B cell (primary cell): Measurements from ENCODE around the gene RUNDC3A. TPM values are rescaled to one million over a fixed set of nuclear protein-coding genes. Genes with fewer than 3 reads are reported as not detected.

Experiments
- ATAC-seq: fragments of 200-7000 bp; cut with Tn5 transposase; one replicate; pipeline ENCODE4 v1.10.0; 2021; ENCODE audit warnings: low read depth, mild to moderate bottlenecking, moderate number of reproducible peaks, moderate library complexity
- CTCF ChIA-PET: fragments of 350-600 bp; sonication (Branson Sonifier 250); formaldehyde crosslinking; loops from one replicate; lab custom pipeline; 2021; ENCODE audit warnings: antibody characterized with exemption, inconsistent platforms; lab: Charles Lee
- POLR2A ChIA-PET: fragments of 350-600 bp; sonication (Branson Sonifier 250); formaldehyde crosslinking; loops from one replicate; lab custom pipeline; 2021; ENCODE audit warnings: antibody characterized with exemption; lab: Charles Lee
- DNase-seq: peaks from one replicate; pipeline ENCODE4 v3.0.0; 2013
- H2AFZ ChIP-seq: 2 replicates; pipeline ENCODE4 v1.6.1; 2012; ENCODE audit warnings: mild to moderate bottlenecking, low read depth, low read length; ENCODE audit not compliant: insufficient read depth, poor library complexity, severe bottlenecking
- H3K27ac ChIP-seq, 2 donors: 1 replicate in 1 of 2; 2 replicates in 1 of 2; pipeline ENCODE4 v1.5.1; 2012 to 2013; ENCODE audit warnings: low read length in 2 of 2, mild to moderate bottlenecking in 2 of 2, moderate library complexity in 1 of 2
- H3K27me3 ChIP-seq, 4 experiments: fragments of 200-600 bp in 1 of 4; sonication (generic) in 1 of 4; replicated peaks in 1 of 4; 1 replicate in 2 of 4; 2 replicates in 2 of 4; pipeline versions ENCODE4 v1.6.1 to v1.7.0; 2013 to 2016; ENCODE audit warnings: low read length in 3 of 4, mild to moderate bottlenecking in 2 of 4, mixed read lengths in 1 of 4, moderate library complexity in 1 of 4; ENCODE audit not compliant: insufficient read depth in 4 of 4, control insufficient read depth in 3 of 4; ENCODE audit errors: control extremely low read depth in 1 of 4
- H3K36me3 ChIP-seq, 2 experiments: replicated peaks in 1 of 2; 1 replicate in 1 of 2; 2 replicates in 1 of 2; pipeline versions ENCODE4 v1.6.1 to v1.7.1; 2013; ENCODE audit warnings: low read length in 1 of 2; ENCODE audit not compliant: insufficient read depth in 2 of 2, control insufficient read depth in 1 of 2; ENCODE audit errors: control extremely low read depth in 1 of 2, extremely low read depth in 1 of 2
- H3K4me1 ChIP-seq, 2 donors: fragments of 200-600 bp in 1 of 2; sonication (generic) in 1 of 2; 1 replicate in 1 of 2; 2 replicates in 1 of 2; pipeline versions ENCODE4 v1.5.1 to v1.6.1; 2013 to 2017; ENCODE audit warnings: low read length in 2 of 2; ENCODE audit not compliant: control insufficient read depth in 2 of 2, insufficient read depth in 2 of 2
- H3K4me2 ChIP-seq: replicated peaks from 2 replicates; pipeline ENCODE3; 2012; ENCODE audit warnings: mild to moderate bottlenecking, low read depth, low read length; ENCODE audit not compliant: poor library complexity, severe bottlenecking
- H3K4me3 ChIP-seq, 5 experiments: fragments of 200-600 bp in 1 of 5; sonication (generic) in 1 of 5; 1 replicate in 3 of 5; 2 replicates in 2 of 5; pipeline versions ENCODE4 v1.5.1 to v1.7.0; 2011 to 2016; ENCODE audit warnings: low read length in 4 of 5, mild to moderate bottlenecking in 4 of 5, low read depth in 2 of 5, control low read depth in 1 of 5, moderate library complexity in 1 of 5; ENCODE audit not compliant: insufficient read depth in 1 of 5; ENCODE audit errors: control extremely low read depth in 1 of 5, extremely low read depth in 1 of 5
- H3K79me2 ChIP-seq: fragments of 200-600 bp; sonication (generic); one replicate; pipeline ENCODE4 v1.6.0; 2016; ENCODE audit warnings: low read length; ENCODE audit not compliant: control insufficient read depth, insufficient read depth
- H3K9ac ChIP-seq: fragments of 200-600 bp; sonication (generic); 2 replicates; pipeline ENCODE4 v1.6.1; 2017; ENCODE audit warnings: mild to moderate bottlenecking, low read length, moderate library complexity
- H3K9me3 ChIP-seq, 3 donors: one replicate each; pipeline versions ENCODE4 v1.6.1 to v1.7.1; 2013; ENCODE audit warnings: low read length in 2 of 3; ENCODE audit not compliant: control insufficient read depth in 2 of 3, insufficient read depth in 1 of 3; ENCODE audit errors: control extremely low read depth in 1 of 3
- H4K20me1 ChIP-seq: 2 replicates; pipeline ENCODE4 v1.6.0; 2012; ENCODE audit warnings: mild to moderate bottlenecking, low read length; ENCODE audit not compliant: insufficient read depth, control insufficient read depth, poor library complexity, severe bottlenecking
- H3K27ac Mint-ChIP-seq: one replicate; pipeline ENCODE4 v1.8.0; 2021; ENCODE audit warnings: mixed read lengths
- H3K27me3 Mint-ChIP-seq: one replicate; pipeline ENCODE4 v1.8.0; 2021; ENCODE audit warnings: mixed read lengths
- H3K4me1 Mint-ChIP-seq: one replicate; pipeline ENCODE4 v1.8.0; 2021; ENCODE audit warnings: mixed read lengths
- H3K4me3 Mint-ChIP-seq: one replicate; pipeline ENCODE4 v1.8.0; 2021; ENCODE audit warnings: mixed read lengths
- H3K9me3 Mint-ChIP-seq: one replicate; pipeline ENCODE4 v1.8.0; 2022; ENCODE audit warnings: mixed read lengths; ENCODE audit not compliant: insufficient read depth
- CTCF ChIP-seq: fragments of 200-600 bp; IDR thresholded peaks from one replicate; pipeline ENCODE4 v1.8.0; 2022; ENCODE audit warnings: antibody characterized with exemption, mild to moderate bottlenecking
- EZH2 ChIP-seq: IDR thresholded peaks from 2 replicates; pipeline ENCODE4 v1.6.1; 2012; ENCODE audit warnings: borderline replicate concordance, low read depth, mild to moderate bottlenecking, moderate library complexity, low read length; ENCODE audit not compliant: insufficient read depth, poor library complexity, severe bottlenecking
- WGBS: methylation state at CpG from one replicate; pipeline ENCODE4 v1.1.5; 2013; ENCODE audit warnings: missing lambda C conversion rate; ENCODE audit not compliant: insufficient coverage; 5-methylcytosine and 5-hydroxymethylcytosine counted together
- intact Hi-C: fragments of 100-400 bp; cut with micrococcal nuclease; formaldehyde crosslinking; loops from one replicate; pipeline ENCODE4 v1.10.0; 2022
- polyA plus RNA-seq: library from polyadenylated mRNA; depleted of rRNA; stranded (reverse); fragments of >200 nt; gene quantifications from 2 replicates; pipeline ENCODE4 v1.2.3, GENCODE V29; 2012
- total RNA-seq, 2 donors: library from RNA; stranded (reverse); fragments of 120-200 nt in 1 of 2; gene quantifications; 1 replicate in 1 of 2; 2 replicates in 1 of 2; pipeline versions ENCODE4 v1.2.3 to v1.2.4, GENCODE V29; 2013 to 2022

Gene RUNDC3A
- total and polyA plus RNA-seq, 2 donors (not counting 1 experiment from before 2014, with no cell fraction given) = 0.19 TPM; not detected in 1

GRCh38 chr17:44267165-44267455, 41.3 kb upstream of the RUNDC3A start:
- no peaks in the 10 kb centered on the region for H3K36me3 ChIP-seq
- H3K4me2 ChIP-seq = no peak overlapping the region
- Mint-ChIP-seq H3K27me3 (peaks cover 3% of the 10 kb centered on the region), H3K9me3 (no peaks in the 10 kb centered on the region), H3K27ac (no peak overlapping the region), H3K4me1 (no peaks in the 10 kb centered on the region), H3K4me3 (no peak overlapping the region)
- no peak overlapping the region for H3K27ac ChIP-seq
- ChIA-PET CTCF (interaction anchor here (1.4 kb wide), 1 partner anchor 12 kb away, joined by 4 read pairs; no protein-coding TSS in a partner anchor), POLR2A (interaction anchor here (0.6 kb wide), 1 partner anchor 47 kb away, joined by 3 read pairs; no protein-coding TSS in a partner anchor)
- peaks cover 0 to 2% (median 0%) of the 10 kb centered on the region in 4 experiments for H3K27me3 ChIP-seq
- no peaks in the 10 kb centered on the region for H3K79me2 ChIP-seq
- no peaks in the 10 kb centered on the region for H3K4me1 ChIP-seq
- no peak overlapping the region for H3K4me3 ChIP-seq
- 97% methylated on average over 5 of the region's 5 CpGs for WGBS
- no peaks in the 10 kb centered on the region for H4K20me1 ChIP-seq
- intact Hi-C loops = no loop called here
- no peak overlapping the region for H2AFZ ChIP-seq
- no peak overlapping the region for H3K9ac ChIP-seq
- ATAC-seq (no peak), DNase-seq (no peak)
- H3K9me3 ChIP-seq = no peaks in the 10 kb centered on the region
- no peak for TF ChIP-seq EZH2
- TF ChIP-seq CTCF = no peak

DNA sequence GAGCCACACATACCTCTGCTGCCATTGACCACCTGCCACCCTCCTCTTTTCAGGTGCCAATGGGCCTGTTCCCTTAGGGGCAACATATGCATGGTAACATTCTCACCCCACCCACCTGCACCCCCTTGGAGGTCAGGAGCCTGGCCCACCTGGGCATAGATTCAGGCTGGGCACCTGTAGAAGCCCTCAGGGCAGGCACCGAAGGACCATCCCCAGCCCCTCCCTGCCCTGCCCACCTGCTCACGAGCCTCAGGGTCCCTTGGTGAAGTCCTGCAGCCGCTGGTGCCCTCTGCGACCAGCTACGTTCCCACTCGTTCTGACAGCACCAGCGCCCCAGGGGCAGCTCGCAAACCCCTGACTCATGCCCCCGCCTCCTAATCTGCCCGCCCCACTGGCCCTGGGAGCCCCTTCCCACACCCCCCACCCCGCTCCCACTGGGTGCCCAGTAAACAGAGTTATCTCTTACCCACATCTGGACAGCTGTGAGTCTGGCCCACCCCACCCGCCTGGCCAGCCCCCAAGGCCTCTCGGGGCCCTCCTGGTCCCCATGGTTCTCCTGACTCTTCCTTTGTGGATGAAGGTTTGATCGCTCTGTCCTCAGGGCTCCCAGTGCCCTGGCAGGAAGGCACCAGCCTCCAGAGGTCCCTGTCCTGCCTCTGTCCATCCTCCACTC, 40.4 kb upstream of the RUNDC3A start, which contains the start of gene SLC4A1:
TSS of gene SLC4A1 (minus strand) at position 318 of the 673 bp plus-strand sequence. CDS start 5,269 bp downstream, outside the sequence.
- intact Hi-C loops = no loop called here
- WGBS = 78% methylated on average over 13 of the region's 14 CpGs
- peaks cover 11% of the 10 kb centered on the region for H3K27me3 Mint-ChIP-seq
- H3K4me3 Mint-ChIP-seq = no peak within 1 kb of the TSS
- no peaks in the 10 kb centered on the region for H3K9me3 Mint-ChIP-seq
- H3K4me1 ChIP-seq = no peaks in the 10 kb centered on the region
- H3K79me2 ChIP-seq = no peaks in the 10 kb centered on the region
- H4K20me1 ChIP-seq = no peaks in the 10 kb centered on the region
- H3K36me3 ChIP-seq = no peaks in the 10 kb centered on the region
- no peaks in the 10 kb centered on the region for H3K9me3 ChIP-seq
- H3K9ac ChIP-seq = no peak within 1 kb of the TSS
- no peak within 1 kb of the TSS for H3K4me2 ChIP-seq
- peaks cover 0 to 3% (median 0%) of the 10 kb centered on the region in 4 experiments for H3K27me3 ChIP-seq
- no peak within 1 kb of the TSS for H3K27ac ChIP-seq
- H2AFZ ChIP-seq = no peak within 1 kb of the TSS
- DNase-seq (no peak), ATAC-seq (no peak)
- no peak within 1 kb of the TSS for H3K4me3 ChIP-seq
- POLR2A ChIA-PET = no interaction called here
- no peaks in the 10 kb centered on the region for H3K4me1 Mint-ChIP-seq
- CTCF ChIA-PET = interaction anchor here (1.4 kb wide), 1 partner anchor 11 kb away, joined by 4 read pairs; no protein-coding TSS in a partner anchor
- TF ChIP-seq EZH2 = no peak
- TF ChIP-seq CTCF = no peak
- H3K27ac Mint-ChIP-seq = no peak within 1 kb of the TSS
